D721Med (cell line): ENCODE measurements around the gene TGIF1.

Experiments used
- DNase-seq: peaks from one replicate; pipeline ENCODE4 v3.0.0; 2011; ENCODE audit warnings: low spot score; ENCODE audit not compliant: insufficient read length
- FAIRE-seq: peaks from 2 replicates; lab custom pipeline; 2011; peaks lifted over from hg19 to GRCh38; lab: Jason Lieb, UNC
- TF ChIP-seq, protein P1 (sequence below): IDR thresholded peaks from 2 replicates; pipeline ENCODE4 v1.5.1; 2012; ENCODE audit warnings: mild to moderate bottlenecking, control low read depth; ENCODE audit not compliant: insufficient read depth; ENCODE audit errors: missing control alignments

Gene TGIF1

DNA sequence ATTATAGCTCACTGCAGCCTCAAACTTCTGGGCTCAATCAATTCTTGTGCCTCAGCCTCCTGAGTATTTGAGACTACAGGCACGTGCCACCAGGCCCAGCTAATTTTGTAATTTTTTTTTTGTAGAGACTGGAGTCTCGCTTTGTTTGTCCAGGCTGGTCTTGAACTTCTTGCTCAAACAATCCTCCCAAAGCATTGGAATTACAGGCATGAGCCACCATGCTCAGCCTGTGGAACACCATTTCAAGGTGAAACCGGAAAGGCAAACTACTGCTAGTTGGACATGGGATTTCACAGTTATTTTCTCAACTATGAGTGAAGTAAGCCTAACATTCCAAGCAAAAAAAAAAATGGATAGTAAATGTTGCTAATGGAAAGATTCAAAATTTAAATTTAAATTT is 20.9 kb upstream of the TGIF1 start:
- FAIRE-seq, result no peak
- no peak for DNase-seq
- TF ChIP-seq, protein P1, sequence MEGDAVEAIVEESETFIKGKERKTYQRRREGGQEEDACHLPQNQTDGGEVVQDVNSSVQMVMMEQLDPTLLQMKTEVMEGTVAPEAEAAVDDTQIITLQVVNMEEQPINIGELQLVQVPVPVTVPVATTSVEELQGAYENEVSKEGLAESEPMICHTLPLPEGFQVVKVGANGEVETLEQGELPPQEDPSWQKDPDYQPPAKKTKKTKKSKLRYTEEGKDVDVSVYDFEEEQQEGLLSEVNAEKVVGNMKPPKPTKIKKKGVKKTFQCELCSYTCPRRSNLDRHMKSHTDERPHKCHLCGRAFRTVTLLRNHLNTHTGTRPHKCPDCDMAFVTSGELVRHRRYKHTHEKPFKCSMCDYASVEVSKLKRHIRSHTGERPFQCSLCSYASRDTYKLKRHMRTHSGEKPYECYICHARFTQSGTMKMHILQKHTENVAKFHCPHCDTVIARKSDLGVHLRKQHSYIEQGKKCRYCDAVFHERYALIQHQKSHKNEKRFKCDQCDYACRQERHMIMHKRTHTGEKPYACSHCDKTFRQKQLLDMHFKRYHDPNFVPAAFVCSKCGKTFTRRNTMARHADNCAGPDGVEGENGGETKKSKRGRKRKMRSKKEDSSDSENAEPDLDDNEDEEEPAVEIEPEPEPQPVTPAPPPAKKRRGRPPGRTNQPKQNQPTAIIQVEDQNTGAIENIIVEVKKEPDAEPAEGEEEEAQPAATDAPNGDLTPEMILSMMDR, result no peak

DNA sequence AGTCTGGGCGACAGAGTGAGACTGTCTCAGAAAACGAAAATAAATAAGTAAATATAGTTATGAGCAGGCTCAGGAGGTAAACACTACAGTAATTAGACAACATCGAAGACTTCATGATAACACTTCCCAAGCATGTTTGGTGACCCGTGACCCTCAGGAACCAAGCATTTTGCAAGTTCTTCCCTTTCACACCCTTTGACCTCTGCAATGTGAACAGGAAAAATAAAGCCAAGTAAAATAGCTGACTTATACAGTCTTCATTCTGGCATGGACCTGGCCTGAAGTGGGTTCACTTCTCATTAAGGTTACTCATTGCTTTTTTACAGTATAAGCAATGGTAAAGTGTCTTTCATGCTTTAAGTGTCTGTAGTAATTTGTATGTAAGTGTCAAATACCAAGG is 15.3 kb upstream of the TGIF1 start:
- FAIRE-seq (no peak), DNase-seq (no peak)
- TF ChIP-seq, protein P1, result no peak

DNA sequence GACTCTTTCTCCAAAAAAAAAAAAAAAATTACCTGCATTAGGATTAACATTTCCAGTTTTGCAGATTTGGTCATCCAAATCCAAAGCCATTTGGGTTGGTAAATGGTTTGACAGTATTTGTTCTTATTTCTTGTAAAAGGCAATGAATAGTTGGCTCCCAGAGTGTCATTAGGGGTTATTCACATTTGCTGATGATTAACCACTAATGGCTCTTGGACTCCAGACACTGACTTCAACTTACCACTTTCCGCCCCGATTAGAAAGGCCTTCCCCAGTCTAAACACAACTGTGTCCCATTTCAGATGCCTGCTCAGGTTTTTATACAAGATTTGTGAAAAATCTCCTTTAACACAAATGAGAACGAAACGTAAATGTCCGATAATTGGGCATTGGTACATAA is 9.6 kb upstream of the TGIF1 start:
- FAIRE-seq (no peak), DNase-seq (no peak)
- TF ChIP-seq, protein P1, result no peak

DNA sequence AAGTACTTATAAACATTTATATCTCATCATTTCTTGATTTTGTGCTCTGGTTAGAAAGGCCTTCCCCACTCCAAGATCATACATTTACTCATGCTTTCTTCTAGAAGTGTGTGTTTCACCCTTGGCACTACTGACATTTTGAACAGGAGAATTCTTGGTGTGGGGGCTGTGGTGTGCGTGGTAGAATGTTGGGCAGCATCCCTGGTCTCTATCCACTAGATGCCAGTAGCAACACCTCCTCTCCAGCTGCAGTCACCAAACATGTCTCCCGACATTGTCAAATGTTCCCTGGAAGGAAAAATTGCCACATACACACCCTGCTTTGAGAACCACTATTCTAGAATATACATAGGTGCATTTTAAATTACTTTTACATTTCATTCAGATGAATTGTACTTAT is 8.7 kb upstream of the TGIF1 start:
- TF ChIP-seq, protein P1, result peak; percentile 24
- FAIRE-seq (no peak), DNase-seq (no peak)

DNA sequence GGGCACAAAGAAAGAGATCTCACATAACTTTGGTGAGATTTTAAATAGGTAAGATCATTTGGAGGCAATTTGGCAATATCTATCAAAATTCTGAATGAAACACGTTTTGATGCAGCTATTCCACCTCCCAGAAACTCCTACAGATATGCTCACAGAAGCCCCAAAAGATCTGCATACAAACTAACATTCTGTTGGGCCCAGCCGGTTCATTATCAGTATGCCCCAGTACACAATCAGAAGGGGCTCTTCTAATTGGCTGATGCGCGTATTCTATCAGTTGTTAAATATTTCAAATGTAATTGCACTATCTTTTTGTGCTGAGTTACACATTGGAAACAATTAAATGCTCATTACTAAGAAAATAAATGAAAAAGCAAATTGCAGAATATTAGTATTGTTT is 7.1 kb upstream of the TGIF1 start:
- TF ChIP-seq, protein P1, result no peak
- FAIRE-seq (no peak), DNase-seq (no peak)

DNA sequence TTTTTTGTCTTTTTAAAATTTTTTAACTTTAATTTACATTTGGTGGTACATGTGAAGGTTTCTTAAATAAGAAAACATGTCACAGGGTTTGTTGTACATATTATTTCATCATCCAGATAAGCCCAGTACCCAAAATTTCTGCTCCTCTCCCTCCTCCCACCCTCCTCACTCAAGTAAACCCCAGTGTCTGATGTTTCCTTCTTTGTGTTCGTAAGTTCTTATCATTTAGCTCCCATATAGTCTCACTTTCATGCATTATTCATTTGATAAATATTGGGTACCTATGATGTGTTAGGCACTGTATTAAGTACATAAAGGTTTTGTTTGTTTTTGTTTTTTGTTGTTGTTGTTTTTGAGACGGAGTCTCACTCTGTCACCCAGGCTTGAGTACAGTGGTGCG is 5.7 kb upstream of the TGIF1 start:
- DNase-seq (no peak), FAIRE-seq (no peak)
- TF ChIP-seq, protein P1, result no peak

DNA sequence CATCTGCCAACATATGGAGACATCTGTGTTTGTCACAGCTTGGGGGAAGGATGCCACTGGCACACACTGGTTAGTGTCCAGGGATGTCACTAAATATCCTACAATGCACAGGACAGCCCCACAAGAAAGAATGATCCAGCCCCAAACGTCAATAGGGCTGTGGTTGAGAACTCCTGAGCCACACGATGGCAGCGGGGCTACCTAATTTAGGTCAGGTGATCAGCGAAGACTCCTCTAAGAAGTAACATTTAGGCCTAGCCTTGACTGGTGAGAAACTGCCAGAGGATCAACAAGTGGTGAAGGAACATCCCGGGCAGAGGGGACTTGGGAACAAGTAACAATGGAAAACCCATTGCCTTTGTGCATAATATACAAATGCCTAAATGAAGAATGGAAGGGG is 5.0 kb upstream of the TGIF1 start:
- FAIRE-seq (no peak), DNase-seq (no peak)
- TF ChIP-seq, protein P1, result no peak
